NB4 (cell line): Measurements from ENCODE around the gene SGIP1.
A peak's percentile ranks its signal among the peaks of the same experiment; 100 is the strongest.
"Not testable (repeated sequence)": the region's sequence is repeated elsewhere in the genome, so short reads cannot be mapped to it uniquely, and the experiment has no call there.

Experiments used
- DNase-seq: peaks from one replicate; pipeline ENCODE4 v3.0.0; 2010; ENCODE audit warnings: low read depth
- H3K4me3 ChIP-seq: one replicate; pipeline ENCODE4 v1.5.1; 2011; ENCODE audit warnings: mild to moderate bottlenecking, low read depth, low read length, moderate library complexity
- MYC ChIP-seq: IDR thresholded peaks from 2 replicates; pipeline ENCODE4 v1.6.1; 2011; ENCODE audit warnings: low read depth, low read length
- POLR2A ChIP-seq: IDR thresholded peaks from 2 replicates; pipeline ENCODE4 v1.6.1; 2011; ENCODE audit warnings: mild to moderate bottlenecking; ENCODE audit not compliant: insufficient read length; ENCODE audit errors: extremely low read depth
- TF ChIP-seq, protein P1 (sequence below): IDR thresholded peaks from 2 replicates; pipeline ENCODE4 v1.6.1; 2011; ENCODE audit warnings: low read depth, low read length
- TF ChIP-seq, protein P2 (sequence below): IDR thresholded peaks from one replicate; pipeline ENCODE4 v1.5.1; 2012; ENCODE audit warnings: low read depth, low read length

The SGIP1 gene

GRCh38 chr1:66779475-66780078 is 245.6 kb downstream of the SGIP1 start:
- H3K4me3 ChIP-seq = no peak overlapping the region
- no peak for TF ChIP-seq POLR2A
- TF ChIP-seq, protein P1, sequence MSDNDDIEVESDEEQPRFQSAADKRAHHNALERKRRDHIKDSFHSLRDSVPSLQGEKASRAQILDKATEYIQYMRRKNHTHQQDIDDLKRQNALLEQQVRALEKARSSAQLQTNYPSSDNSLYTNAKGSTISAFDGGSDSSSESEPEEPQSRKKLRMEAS = no peak
- no peak for TF ChIP-seq MYC
- TF ChIP-seq, protein P2, sequence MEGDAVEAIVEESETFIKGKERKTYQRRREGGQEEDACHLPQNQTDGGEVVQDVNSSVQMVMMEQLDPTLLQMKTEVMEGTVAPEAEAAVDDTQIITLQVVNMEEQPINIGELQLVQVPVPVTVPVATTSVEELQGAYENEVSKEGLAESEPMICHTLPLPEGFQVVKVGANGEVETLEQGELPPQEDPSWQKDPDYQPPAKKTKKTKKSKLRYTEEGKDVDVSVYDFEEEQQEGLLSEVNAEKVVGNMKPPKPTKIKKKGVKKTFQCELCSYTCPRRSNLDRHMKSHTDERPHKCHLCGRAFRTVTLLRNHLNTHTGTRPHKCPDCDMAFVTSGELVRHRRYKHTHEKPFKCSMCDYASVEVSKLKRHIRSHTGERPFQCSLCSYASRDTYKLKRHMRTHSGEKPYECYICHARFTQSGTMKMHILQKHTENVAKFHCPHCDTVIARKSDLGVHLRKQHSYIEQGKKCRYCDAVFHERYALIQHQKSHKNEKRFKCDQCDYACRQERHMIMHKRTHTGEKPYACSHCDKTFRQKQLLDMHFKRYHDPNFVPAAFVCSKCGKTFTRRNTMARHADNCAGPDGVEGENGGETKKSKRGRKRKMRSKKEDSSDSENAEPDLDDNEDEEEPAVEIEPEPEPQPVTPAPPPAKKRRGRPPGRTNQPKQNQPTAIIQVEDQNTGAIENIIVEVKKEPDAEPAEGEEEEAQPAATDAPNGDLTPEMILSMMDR = no peak
- DNase-seq = no peak

- not testable (repeated sequence) for H3K4me3 ChIP-seq, DNase-seq
Measured at GRCh38 chr1:66785800-66786199, 251.8 kb downstream of the SGIP1 start.

DNA sequence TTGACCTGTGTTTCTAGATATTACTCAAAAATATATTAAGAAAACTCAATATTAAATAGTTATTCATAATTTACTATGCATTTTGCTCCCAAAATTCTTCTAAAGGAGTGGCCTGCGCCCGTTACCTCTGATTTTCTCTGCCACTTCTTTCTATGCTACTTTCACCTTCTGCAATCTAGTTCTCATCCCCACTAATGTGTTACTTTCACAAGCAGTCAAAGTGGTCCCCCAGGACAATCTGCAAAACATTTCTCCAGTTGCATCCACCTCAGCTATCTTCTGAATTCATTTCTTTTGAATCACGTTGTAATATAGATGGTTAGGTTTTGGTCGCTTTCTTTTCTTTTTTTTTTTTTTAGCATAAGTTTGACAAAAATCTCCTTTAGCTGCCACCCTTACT is 253.7 kb downstream of the SGIP1 start:
- DNase-seq = no peak
- TF ChIP-seq, protein P2 = no peak
- TF ChIP-seq MYC (no peak), POLR2A (no peak)
- no peak overlapping the region for H3K4me3 ChIP-seq

DNA sequence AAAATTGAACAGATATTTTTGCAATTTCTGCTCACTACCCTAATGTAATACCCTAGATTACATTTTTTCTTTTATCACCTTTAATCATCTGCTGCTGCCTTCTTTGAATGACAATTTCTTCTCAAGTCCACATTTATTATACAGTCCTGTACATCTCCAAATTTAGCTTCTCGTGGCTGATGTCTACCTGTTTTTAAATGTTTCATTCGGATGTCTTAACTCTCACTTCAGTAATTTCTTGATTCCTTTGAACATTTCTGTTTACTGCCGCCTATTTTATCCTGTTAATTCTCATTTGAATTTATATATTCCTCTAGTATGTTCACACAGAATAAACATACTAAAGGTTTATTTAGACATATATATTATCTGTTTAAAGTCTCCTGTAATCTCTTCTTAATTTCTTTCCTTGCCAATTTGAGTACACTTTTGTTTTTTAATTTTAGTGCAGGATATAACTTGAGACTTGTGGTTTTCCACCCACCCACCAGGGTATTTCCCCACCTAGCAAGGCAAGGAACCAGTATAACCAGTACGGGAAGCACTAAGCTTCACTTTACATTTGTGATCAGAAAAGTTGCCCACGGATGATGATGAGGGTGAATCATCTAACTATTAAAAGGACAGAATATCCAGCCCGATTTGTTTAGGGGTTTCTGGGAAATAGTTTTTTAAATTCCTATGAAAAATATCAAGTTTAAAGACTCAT is 254.4 kb downstream of the SGIP1 start:
- TF ChIP-seq, protein P2 = no peak
- TF ChIP-seq MYC = no peak
- no peak for TF ChIP-seq POLR2A
- TF ChIP-seq, protein P1 = no peak
- no peak overlapping the region for H3K4me3 ChIP-seq
- peak; percentile 4 for DNase-seq

DNA sequence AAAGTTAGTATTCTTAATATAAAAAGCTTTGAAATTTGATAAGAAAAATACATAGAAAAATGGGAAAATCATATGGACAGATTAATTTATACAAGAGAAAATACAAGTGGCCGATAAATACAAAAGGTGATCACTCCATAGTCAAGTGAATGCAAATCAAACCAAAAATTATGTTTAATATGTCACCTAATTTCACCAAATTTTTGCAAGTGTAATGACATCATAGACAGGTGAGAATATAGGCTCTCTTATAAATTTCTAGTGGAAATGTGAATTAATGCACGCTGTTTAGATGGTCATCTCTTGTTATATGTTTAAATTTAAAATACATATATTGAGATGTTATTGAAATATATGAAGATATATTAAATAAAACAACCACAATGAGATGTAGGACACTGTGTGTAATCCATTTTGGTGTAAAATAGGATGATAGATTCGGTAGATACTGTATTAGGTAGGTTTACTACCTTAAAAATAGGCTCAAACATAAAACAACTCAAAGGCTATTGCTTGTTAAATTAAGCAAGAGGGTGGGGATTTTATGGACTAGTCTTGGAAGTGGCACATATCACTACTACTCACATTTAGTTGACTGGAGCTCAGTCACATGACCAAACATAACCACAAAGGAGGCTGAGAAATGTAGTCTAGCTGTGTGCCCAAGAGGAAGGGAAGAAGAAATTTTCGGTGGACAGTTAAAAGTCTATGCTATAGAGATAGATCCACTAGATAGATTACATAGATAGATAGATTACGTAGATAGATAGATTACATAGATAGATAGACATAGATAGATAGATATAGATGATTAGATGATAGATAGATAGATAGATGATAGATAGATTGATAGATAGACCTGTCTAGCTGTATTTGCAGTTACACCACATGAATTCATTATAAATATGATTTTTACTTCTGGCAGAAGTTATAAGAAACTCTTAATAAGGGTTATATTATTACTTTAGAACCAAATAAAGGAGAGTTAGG is 258.0 kb downstream of the SGIP1 start:
- H3K4me3 ChIP-seq = no peak overlapping the region
- DNase-seq = peak; percentile 3
- TF ChIP-seq POLR2A = no peak
- no peak for TF ChIP-seq MYC

DNA sequence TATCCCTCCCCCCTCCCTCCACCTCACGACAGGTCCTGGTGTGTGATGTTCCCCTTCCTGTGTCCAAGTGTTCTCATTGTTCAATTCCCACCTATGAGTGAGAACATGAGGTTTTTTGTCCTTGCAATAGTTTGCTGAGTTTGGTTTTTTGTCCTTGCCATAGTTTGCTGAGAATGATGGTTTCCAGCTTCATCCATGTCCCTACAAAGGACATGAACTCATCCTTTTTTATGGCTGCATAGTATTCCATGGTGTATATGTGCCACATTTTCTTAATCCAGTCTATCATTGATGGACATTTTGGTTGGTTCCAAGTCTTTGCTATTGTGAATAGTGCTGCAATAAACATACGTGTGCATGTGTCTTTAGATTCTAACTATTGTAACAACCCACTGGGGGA is 261.9 kb downstream of the SGIP1 start:
- DNase-seq, H3K4me3 ChIP-seq: not testable (repeated sequence)
